Suprapubic skin (tissue), 4 donors: ENCODE results near the gene GOLGA6D.

Source experiments
- POLR2A ChIP-seq, 2 donors: fragments of 450-650 bp; IDR thresholded peaks; one replicate each; pipeline ENCODE4 v1.6.1; 2017; ENCODE audit warnings: antibody characterized with exemption in 2 of 2, mild to moderate bottlenecking in 2 of 2, moderate library complexity in 2 of 2
- POLR2AphosphoS5 ChIP-seq, 3 donors: sonication (generic); formaldehyde crosslinking; IDR thresholded peaks; one replicate each; pipeline ENCODE4 v1.6.1; 2017; ENCODE audit warnings: antibody characterized with exemption in 3 of 3
- TF ChIP-seq, protein P1 (sequence below), 2 donors: fragments of 200-600 bp in 1 of 2; fragments of 450-650 bp in 1 of 2; sonication (generic) in 1 of 2; IDR thresholded peaks; one replicate each; pipeline ENCODE4 v1.5.1; 2016 to 2019; ENCODE audit warnings: antibody characterized with exemption in 2 of 2, mild to moderate bottlenecking in 1 of 2, moderate library complexity in 1 of 2

DNA sequence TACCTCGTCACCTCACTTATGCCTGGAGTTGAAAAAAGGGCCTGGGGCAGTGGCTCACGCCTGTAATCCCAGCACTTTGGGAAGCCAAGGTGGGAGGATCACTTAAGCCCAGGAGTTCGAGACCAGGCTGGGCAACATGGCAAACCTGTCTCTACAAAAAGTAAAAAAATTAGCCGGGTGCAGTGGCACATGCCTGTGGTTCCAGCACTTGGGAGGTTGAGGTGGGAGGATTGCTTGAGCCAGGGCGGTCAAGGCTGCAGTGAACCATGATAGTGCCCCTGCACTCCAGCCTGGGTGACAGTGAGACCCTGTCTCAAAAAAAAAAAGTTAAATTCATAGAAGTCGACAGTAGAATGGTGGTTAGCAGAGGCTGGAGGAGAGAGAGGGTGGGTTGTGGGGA is 59.6 kb downstream of the GOLGA6D start:
- no peak for TF ChIP-seq POLR2AphosphoS5 (IDR thresholded peaks at IDR 0.05)
- TF ChIP-seq, protein P1, sequence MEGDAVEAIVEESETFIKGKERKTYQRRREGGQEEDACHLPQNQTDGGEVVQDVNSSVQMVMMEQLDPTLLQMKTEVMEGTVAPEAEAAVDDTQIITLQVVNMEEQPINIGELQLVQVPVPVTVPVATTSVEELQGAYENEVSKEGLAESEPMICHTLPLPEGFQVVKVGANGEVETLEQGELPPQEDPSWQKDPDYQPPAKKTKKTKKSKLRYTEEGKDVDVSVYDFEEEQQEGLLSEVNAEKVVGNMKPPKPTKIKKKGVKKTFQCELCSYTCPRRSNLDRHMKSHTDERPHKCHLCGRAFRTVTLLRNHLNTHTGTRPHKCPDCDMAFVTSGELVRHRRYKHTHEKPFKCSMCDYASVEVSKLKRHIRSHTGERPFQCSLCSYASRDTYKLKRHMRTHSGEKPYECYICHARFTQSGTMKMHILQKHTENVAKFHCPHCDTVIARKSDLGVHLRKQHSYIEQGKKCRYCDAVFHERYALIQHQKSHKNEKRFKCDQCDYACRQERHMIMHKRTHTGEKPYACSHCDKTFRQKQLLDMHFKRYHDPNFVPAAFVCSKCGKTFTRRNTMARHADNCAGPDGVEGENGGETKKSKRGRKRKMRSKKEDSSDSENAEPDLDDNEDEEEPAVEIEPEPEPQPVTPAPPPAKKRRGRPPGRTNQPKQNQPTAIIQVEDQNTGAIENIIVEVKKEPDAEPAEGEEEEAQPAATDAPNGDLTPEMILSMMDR (IDR thresholded peaks at IDR 0.05) = no peak
- no peak for TF ChIP-seq POLR2A (IDR thresholded peaks at IDR 0.05)
